ENCODE results near the gene SGF29.

Gene SGF29

DNA sequence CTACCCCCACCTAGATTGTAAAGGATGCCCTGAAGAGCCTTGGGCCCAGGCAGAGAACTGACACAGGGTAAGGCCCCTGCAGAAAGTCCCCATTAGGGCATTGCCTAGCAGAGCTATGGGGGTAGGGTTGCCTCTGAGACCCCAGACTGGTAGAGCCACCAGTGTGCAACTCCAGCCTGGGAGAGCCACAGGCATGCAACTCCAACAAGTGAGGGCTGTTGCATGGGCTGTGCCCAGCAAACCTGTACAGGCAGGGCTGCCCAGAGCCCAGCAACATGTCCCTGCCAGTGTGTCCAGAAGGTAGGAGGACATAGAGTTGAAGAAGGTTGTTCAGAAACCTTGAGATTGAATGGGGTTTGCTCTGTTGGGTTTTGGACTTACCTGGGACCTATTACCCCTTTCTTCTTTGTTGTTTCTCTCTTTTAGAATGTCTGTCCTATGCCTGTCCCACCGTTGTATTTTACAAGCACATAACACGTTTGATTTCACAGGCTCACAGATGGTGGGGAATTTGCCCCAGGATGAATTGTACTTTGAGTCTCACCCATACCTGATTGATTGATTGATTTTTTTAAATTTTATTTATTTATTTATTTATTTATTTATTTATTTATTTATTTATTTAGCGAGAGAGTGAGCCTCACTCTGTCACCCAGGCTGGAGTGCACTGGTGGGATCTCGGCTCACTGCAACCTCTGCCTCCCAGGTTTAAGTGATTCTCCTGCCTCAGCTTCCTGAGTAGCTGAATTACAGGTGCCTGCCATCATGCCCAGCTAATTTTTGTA is 16.4 kb downstream of the SGF29 start:
- Histone ChIP-seq H3K4me3 (no peak overlapping the region), H3K4me2 (no peak overlapping the region), H3K9me3 (replicated peaks in 1 of 11) (peaks cover 23 to 34% (median 27%) of the 10 kb centered on the region in 11 experiments), H3K9ac (no peak overlapping the region), H3K36me3 (peaks cover 18 to 64% (median 40%) of the 10 kb centered on the region in 11 experiments), H3K4me1 (peaks cover 12 to 32% (median 22%) of the 10 kb centered on the region in 10 experiments), H3K27me3 (no peaks in the 10 kb centered on the region), H4K20me1 (peaks cover 18 to 64% (median 42%) of the 10 kb centered on the region in 11 experiments; a peak in 19 of 22 replicates), H3K27ac (no peak overlapping the region)
- TF ChIP-seq Cebpa-rat (IDR thresholded peaks at IDR 0.05): no peak

DNA sequence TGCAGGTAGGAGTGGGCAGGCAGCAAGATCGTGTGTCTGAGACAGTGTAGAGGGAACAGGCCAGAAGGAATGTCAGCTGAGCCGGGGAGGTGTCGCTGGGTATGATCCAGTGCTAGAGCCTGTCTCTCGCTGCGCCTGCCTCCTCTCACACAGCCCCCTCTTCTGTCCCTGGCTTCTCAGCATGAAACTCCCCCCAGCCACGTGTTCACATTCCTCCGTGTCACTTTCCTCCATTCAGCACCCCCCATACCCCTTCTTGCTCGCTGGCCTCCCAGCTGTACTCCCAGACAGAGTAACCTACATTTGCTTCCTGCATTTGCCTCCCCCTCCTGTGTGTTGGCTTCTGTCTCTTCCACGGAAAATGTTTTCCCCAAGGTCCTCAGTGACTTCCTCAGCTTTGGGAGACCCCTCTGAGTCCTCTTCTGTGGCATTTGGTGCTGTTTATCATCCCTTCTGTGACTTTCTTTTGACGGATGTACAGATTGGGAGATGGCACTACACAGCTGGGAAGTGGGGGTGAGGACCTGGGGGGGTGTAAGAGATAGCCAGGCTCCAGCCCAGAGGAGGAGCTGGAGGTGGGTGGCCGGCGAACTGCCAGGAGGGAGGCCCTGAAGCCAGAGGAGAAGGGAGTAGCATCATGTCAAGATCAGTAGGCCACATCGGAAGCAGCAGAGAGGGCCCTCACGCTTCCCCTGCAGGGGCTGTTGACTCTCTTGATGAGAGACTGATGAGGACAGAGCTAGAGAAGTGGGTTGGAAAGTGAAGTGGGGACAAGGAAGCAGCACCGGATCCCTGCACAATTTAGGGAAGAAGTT is 19.2 kb downstream of the SGF29 start:
- no peak for TF ChIP-seq Cebpa-rat (IDR thresholded peaks at IDR 0.05)
- peaks cover 18 to 80% (median 43%) of the 10 kb centered on the region in 11 experiments; a peak in 19 of 22 replicates for H4K20me1 ChIP-seq
- H3K9me3 ChIP-seq (replicated peaks in 1 of 11): peaks cover 0 to 7% (median under 1%) of the 10 kb centered on the region in 11 experiments; a peak in 8 of 22 replicates
- H3K27me3 ChIP-seq: no peaks in the 10 kb centered on the region
- peak overlapping the region; percentile 24 to 78 (median 51); a peak in 21 of 22 replicates for H3K4me2 ChIP-seq
- H3K4me1 ChIP-seq: peaks cover 12 to 32% (median 22%) of the 10 kb centered on the region in 10 experiments
- H3K36me3 ChIP-seq: peaks cover 5 to 45% (median 16%) of the 10 kb centered on the region in 11 experiments; a peak in 16 of 22 replicates
- no peak overlapping the region for H3K4me3 ChIP-seq
- H3K9ac ChIP-seq: peak overlapping the region in 4 of 11 experiments; percentile 7 to 42 (median 18); a peak in 3 of 22 replicates
- H3K27ac ChIP-seq: peak overlapping the region in 6 of 11 experiments; percentile 12 to 38 (median 32); a peak in 7 of 22 replicates

DNA sequence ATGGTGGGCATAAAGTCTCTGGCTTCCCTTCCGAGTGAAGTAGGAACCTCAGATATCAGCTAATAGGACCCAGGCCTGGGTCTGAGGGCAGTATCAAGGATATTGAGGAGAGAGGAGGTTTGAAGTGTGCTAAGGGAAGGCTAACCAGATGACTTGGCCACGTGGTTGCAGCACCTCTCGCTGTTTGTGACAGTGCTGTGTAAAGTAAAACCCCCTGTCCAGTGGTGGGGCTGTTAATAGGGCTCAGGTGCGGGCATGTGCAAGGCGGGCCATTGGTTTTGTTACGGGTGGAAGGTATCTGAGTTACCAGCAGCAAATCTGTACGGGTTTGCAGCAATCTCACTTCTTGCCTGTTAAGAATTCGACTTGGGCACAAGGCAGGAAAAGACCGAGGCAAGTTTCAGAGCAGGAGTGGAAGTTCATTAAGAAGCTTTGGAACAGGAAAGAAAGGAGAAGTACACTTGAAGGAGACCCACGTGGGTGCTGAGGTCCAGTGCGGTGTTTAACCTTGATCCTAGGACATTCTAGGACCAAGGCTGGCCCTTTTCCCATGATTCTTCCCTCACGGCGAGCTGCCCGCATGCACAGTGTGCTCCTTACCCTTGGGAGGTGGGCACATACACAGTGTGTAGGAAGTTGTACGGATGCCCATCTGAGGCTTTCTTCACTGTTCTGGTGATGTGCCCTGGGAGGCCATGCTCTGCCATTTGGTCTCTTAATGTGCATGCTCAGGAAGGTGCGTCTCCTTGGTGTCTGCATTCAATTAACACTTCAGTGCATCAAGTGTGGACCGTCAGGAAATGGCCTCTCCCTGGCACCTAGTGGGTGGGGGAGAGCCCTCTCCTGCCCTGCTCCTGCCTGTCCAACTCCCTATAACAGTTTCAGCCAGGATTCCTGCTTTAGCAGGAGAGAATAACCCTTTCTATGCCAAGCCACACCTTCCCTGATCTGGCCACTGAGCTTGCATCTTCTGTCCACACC is 20.3 kb downstream of the SGF29 start:
- Histone ChIP-seq H3K9me3 (replicated peaks in 1 of 11) (0 out of 22 replicates have a peak, but pooled peaks cover 0 to 3% (median 0%) of the 10 kb centered on the region in 11 experiments), H3K4me3 (no peak overlapping the region), H4K20me1 (peaks cover 18 to 83% (median 45%) of the 10 kb centered on the region in 11 experiments; a peak in 19 of 22 replicates), H3K36me3 (peaks cover 6 to 41% (median 20%) of the 10 kb centered on the region in 11 experiments; a peak in 16 of 22 replicates), H3K27ac (peak overlapping the region in 2 of 11 experiments; percentile 30 to 37; a peak in 2 of 22 replicates), H3K27me3 (no peaks in the 10 kb centered on the region), H3K9ac (no peak overlapping the region), H3K4me2 (peak overlapping the region in 2 of 11 experiments; percentile 58 to 78; a peak in 5 of 22 replicates), H3K4me1 (peaks cover 12 to 32% (median 22%) of the 10 kb centered on the region in 10 experiments)
- no peak for TF ChIP-seq Cebpa-rat (IDR thresholded peaks at IDR 0.05)

DNA sequence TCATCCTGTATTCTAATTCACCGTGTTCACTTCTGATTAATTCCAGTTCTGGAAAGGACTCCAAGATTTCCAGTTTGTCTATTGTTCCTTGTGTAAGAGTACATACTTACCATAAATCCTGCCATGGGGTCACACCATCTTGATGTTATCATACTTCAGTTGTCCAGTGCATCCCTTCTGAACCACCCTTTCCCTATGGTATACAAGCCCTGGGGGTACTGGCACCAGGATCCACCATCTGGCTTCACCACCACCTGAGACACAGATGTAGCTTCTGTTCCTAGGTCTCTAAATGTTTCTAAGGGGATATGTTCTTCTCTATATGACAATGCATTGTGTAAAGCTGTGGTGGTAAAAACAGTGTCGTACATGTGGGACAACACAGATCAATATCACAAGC is 21.2 kb downstream of the SGF29 start:
- no peak overlapping the region for H3K27ac ChIP-seq
- no peak overlapping the region for H3K4me2 ChIP-seq
- peaks cover 8 to 37% (median 17%) of the 10 kb centered on the region in 11 experiments; a peak in 17 of 22 replicates for H3K36me3 ChIP-seq
- 0 out of 22 replicates have a peak, but pooled peaks cover 0 to 3% (median 0%) of the 10 kb centered on the region in 11 experiments for H3K9me3 ChIP-seq (replicated peaks in 1 of 11)
- H3K4me1 ChIP-seq: peaks cover 12 to 32% (median 22%) of the 10 kb centered on the region in 10 experiments
- no peaks in the 10 kb centered on the region for H3K27me3 ChIP-seq
- H3K9ac ChIP-seq: no peak overlapping the region
- H3K4me3 ChIP-seq: no peak overlapping the region
- peaks cover 18 to 74% (median 40%) of the 10 kb centered on the region in 11 experiments; a peak in 19 of 22 replicates for H4K20me1 ChIP-seq
- TF ChIP-seq Cebpa-rat (IDR thresholded peaks at IDR 0.05): no peak

DNA sequence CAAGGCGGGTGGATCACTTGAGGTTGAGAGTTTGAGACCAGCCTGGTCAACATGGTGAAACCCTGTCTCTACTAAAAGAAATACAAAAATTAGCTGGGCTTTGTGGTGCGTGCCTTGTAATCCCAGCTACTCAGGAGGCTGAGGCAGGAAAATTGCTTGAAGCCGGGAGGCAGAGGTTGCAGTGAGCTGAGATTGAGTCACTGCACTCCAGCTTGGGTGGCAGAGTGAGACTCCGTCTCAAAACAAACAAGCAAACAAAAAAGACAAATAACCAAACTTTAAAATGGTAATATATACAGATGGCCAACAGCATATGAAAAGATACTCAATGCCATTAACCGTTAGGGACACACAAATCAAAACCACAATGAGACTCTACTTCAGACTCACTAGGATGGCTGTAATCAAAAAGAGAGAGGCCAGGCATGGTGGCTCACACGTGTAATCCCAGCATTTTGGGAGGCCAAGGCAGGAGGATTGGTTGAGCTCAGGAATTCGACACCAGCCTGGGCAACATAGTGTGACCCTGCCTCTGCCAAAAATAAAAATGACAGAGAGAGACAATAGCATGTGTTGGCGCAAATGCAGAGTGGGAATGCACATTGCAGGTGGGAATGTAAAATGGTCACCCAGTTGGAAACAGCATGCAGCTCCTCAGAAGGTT is 21.9 kb downstream of the SGF29 start:
- Histone ChIP-seq H3K4me2 (no peak overlapping the region), H4K20me1 (peaks cover 17 to 77% (median 42%) of the 10 kb centered on the region in 11 experiments; a peak in 19 of 22 replicates), H3K4me3 (no peak overlapping the region), H3K36me3 (peaks cover 12 to 42% (median 21%) of the 10 kb centered on the region in 11 experiments; a peak in 20 of 22 replicates), H3K9ac (no peak overlapping the region), H3K4me1 (peaks cover 12 to 32% (median 22%) of the 10 kb centered on the region in 10 experiments), H3K27ac (no peak overlapping the region), H3K9me3 (replicated peaks in 1 of 11) (no peaks in the 10 kb centered on the region), H3K27me3 (no peaks in the 10 kb centered on the region)
- TF ChIP-seq Cebpa-rat (IDR thresholded peaks at IDR 0.05): no peak

DNA sequence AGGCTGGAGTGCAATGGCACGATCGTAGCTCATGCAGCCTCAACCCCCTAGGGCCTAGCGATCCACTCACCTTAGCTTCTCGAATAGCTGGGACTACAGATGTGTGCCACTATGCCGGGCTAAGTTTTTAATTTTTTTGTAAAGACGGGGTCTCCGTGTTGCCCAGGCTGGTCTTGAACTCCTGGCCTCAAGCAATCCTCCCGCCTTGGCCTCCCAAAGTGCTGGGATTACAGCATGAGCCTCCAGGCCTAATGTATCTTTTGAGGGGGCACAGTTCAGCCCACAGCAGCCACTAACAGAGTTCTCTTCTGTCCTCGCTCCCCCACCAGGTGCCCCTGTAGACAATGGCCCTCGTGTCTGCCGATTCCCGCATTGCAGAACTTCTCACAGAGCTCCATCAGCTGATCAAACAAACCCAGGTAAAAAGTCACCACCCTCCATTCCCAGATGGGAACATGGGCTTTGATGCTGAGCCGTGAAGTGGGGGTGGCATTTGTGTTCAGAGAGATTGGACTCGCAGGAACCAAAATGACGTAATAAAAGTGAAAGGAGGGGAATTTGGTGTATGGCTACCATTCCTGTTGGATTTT is 27.1 kb downstream of the SGF29 start:
- TF ChIP-seq Cebpa-rat (IDR thresholded peaks at IDR 0.05): no peak
- Histone ChIP-seq H3K4me3 (no peak overlapping the region), H3K9me3 (replicated peaks in 1 of 11) (no peaks in the 10 kb centered on the region), H3K4me2 (no peak overlapping the region), H3K4me1 (peaks cover 0 to 5% (median 0%) of the 10 kb centered on the region in 10 experiments; a peak in 6 of 20 replicates), H4K20me1 (peaks cover 0 to 32% (median 3%) of the 10 kb centered on the region in 11 experiments; a peak in 7 of 22 replicates), H3K27ac (no peak overlapping the region), H3K9ac (no peak overlapping the region), H3K27me3 (no peaks in the 10 kb centered on the region), H3K36me3 (peaks cover 57 to 72% (median 64%) of the 10 kb centered on the region in 11 experiments)

DNA sequence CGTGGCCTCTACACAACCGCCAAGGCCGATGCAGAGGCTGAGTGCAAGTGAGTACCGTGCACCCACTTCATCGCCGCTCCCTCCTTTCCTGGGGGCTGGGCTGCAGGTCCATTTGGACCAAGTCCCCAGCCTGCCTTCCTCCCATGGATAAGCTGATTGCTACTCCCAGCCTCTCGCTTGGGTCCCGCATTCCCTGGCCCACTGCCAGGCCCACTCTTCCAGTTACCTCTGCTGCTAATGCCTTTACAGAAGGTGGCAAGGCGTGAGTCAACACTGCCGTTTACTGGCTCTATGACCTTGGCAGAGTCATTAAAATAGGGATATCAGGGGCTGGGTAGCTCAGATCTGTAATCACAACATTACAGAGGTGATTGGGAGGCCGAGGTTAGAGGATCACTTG is 32.0 kb downstream of the SGF29 start:
- peaks cover 0 to 13% (median under 1%) of the 10 kb centered on the region in 11 experiments; a peak in 6 of 22 replicates for H4K20me1 ChIP-seq
- H3K27ac ChIP-seq: no peak overlapping the region; a peak in 1 of 22 replicates
- no peaks in the 10 kb centered on the region for H3K9me3 ChIP-seq (replicated peaks in 1 of 11)
- TF ChIP-seq Cebpa-rat (IDR thresholded peaks at IDR 0.05): no peak
- H3K36me3 ChIP-seq: peaks cover 92 to 100% (median 98%) of the 10 kb centered on the region in 11 experiments
- H3K4me1 ChIP-seq: peaks cover 0 to 16% (median 0%) of the 10 kb centered on the region in 10 experiments; a peak in 6 of 20 replicates
- peak overlapping the region in 3 of 11 experiments; percentile 25 to 51 (median 30); a peak in 2 of 22 replicates for H3K9ac ChIP-seq
- no peak overlapping the region for H3K4me3 ChIP-seq
- peak overlapping the region in 2 of 11 experiments; percentile 2 to 29; a peak in 2 of 22 replicates for H3K4me2 ChIP-seq
- no peaks in the 10 kb centered on the region for H3K27me3 ChIP-seq
